Measurements from ENCODE around the gene SPEF1.

- no peak for TF ChIP-seq REST (IDR thresholded peaks at IDR 0.05; ENCODE audit: low read depth)
- TF ChIP-seq RAD21 (IDR thresholded peaks at IDR 0.05; ENCODE audit: low read depth): no peak
- TF ChIP-seq EP300 (IDR thresholded peaks at IDR 0.05; ENCODE audit: borderline replicate concordance): no peak
- TF ChIP-seq TCF12 (IDR thresholded peaks at IDR 0.05; ENCODE audit: low read depth): no peak
- no peak for TF ChIP-seq YY1 (IDR thresholded peaks at IDR 0.05; ENCODE audit: low read depth)
- TF ChIP-seq MAX (IDR thresholded peaks at IDR 0.05): no peak
- TF ChIP-seq TAF1 (IDR thresholded peaks at IDR 0.05; ENCODE audit: low read depth): no peak
- no peak for TF ChIP-seq CREB1 (IDR thresholded peaks at IDR 0.05; ENCODE audit: low read depth)
- TF ChIP-seq TEAD4 (IDR thresholded peaks at IDR 0.05): no peak
- no peak for TF ChIP-seq EGR1 (IDR thresholded peaks at IDR 0.05)
- TF ChIP-seq FOXM1 (IDR thresholded peaks at IDR 0.05; ENCODE audit: borderline replicate concordance, low read depth): no peak
- no peak for TF ChIP-seq ZBTB7A (IDR thresholded peaks at IDR 0.05; ENCODE audit: low read depth)
Observed at GRCh38 chr20:3804781-3805180, 23.5 kb upstream of the SPEF1 start.

Data from Ishikawa (cell line).